Endothelial cell (in vitro differentiated cells): ENCODE data around the gene ZFYVE19. TPM values are rescaled to one million over a fixed set of nuclear protein-coding genes. Genes with fewer than 3 reads are reported as not detected.

Source experiments
- DNase-seq: peaks from one replicate; pipeline ENCODE4 v3.0.0; 2021; ENCODE audit warnings: low spot score
- H3K27ac Mint-ChIP-seq: one replicate; pipeline ENCODE4 v1.8.0; 2021; ENCODE audit warnings: mixed read lengths, inconsistent platforms; ENCODE audit not compliant: unreplicated experiment
- H3K27me3 Mint-ChIP-seq: one replicate; pipeline ENCODE4 v1.8.0; 2021; ENCODE audit warnings: mild to moderate bottlenecking, moderate library complexity, mixed read lengths, inconsistent platforms; ENCODE audit not compliant: unreplicated experiment
- H3K36me3 Mint-ChIP-seq: one replicate; pipeline ENCODE4 v1.8.0; 2021; ENCODE audit warnings: mild to moderate bottlenecking, low read depth, mixed read lengths, inconsistent platforms; ENCODE audit not compliant: unreplicated experiment
- H3K4me1 Mint-ChIP-seq: one replicate; pipeline ENCODE4 v1.8.0; 2021; ENCODE audit warnings: mild to moderate bottlenecking, mixed read lengths, inconsistent platforms; ENCODE audit not compliant: unreplicated experiment
- H3K4me3 Mint-ChIP-seq: one replicate; pipeline ENCODE4 v1.8.0; 2021; ENCODE audit warnings: mild to moderate bottlenecking, mixed read lengths, inconsistent platforms; ENCODE audit not compliant: unreplicated experiment
- H3K9me3 Mint-ChIP-seq: one replicate; pipeline ENCODE4 v1.8.0; 2021; ENCODE audit warnings: mixed read lengths, inconsistent platforms; ENCODE audit not compliant: unreplicated experiment
- CTCF ChIP-seq: fragments of 200-600 bp; sonication (generic); IDR thresholded peaks from one replicate; pipeline ENCODE4 v1.5.0; 2021; ENCODE audit warnings: antibody characterized with exemption; ENCODE audit not compliant: unreplicated experiment
- total RNA-seq: library from RNA; stranded (reverse); fragmentation: NEBNext Ultra II Directional; extraction: Animal tissue kit (Norgen Biotek cat#: 25700); gene quantifications from one replicate; pipeline ENCODE4 v1.2.1, GENCODE V29; 2021; ENCODE audit not compliant: unreplicated experiment

Gene ZFYVE19
- total RNA-seq, 1 donor from 2014 or later = 31.5 TPM

- peaks cover 3% of the 10 kb centered on the region for H3K27me3 Mint-ChIP-seq
- no peak overlapping the region for H3K27ac Mint-ChIP-seq
- peaks cover 15% of the 10 kb centered on the region for H3K36me3 Mint-ChIP-seq
- DNase-seq = no peak
- H3K4me3 Mint-ChIP-seq = no peak overlapping the region
- no peak for TF ChIP-seq CTCF
- H3K9me3 Mint-ChIP-seq = no peaks in the 10 kb centered on the region
- H3K4me1 Mint-ChIP-seq = peaks cover 20% of the 10 kb centered on the region
Observed at GRCh38 chr15:40793216-40793989, 13.5 kb upstream of the ZFYVE19 start.

DNA sequence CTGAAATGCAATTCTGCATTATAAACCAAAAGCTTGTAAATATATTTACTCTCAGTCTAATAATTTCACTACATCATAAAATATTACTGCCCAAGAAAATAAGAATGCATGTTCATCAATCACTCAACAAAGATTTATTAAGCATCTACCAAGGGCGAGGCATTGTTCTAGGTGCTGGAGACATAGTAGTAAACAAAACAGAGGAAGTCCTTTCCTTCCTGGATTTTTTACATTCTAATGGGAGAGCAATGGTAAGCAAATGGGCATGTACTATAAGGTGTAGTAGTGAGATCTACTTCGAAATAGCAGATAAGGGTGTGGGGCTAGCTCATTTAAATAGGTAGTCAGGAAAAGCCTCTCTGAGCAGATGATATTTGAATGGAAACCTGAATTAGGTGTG is 10.8 kb upstream of the ZFYVE19 start:
- no peak for DNase-seq
- H3K27ac Mint-ChIP-seq = peak overlapping the region; percentile 96
- TF ChIP-seq CTCF = no peak

DNA sequence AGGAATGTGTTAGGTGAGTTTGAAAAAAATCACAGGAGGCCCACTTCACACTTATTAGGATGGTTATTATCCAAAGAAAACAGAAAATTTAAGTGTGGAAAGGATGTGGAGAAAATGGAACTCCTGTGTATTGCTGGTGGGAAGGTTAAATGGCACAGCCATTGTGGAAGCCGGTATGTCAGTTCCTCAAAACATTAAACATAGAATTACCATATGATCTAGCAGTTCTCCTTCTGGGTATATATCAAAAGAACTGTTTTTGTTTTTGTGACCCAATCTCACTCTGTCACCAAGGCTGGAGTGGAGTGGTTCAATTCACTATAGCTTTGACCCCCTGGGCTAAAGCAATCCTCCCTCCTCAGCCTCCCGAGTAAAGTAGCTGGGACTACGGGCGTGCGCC is 10.4 kb upstream of the ZFYVE19 start:
- Mint-ChIP-seq H3K4me3 (peak overlapping the region; percentile 11), H3K4me1 (peaks cover 20% of the 10 kb centered on the region), H3K9me3 (no peaks in the 10 kb centered on the region), H3K27ac (peak overlapping the region; percentile 96), H3K36me3 (peaks cover 19% of the 10 kb centered on the region), H3K27me3 (peaks cover 2% of the 10 kb centered on the region)
- TF ChIP-seq CTCF = no peak
- DNase-seq = no peak

More for the DNA sequence above, 10.8 kb upstream of the ZFYVE19 start:
- peaks cover 20% of the 10 kb centered on the region for H3K4me1 Mint-ChIP-seq
- no peaks in the 10 kb centered on the region for H3K9me3 Mint-ChIP-seq
- peak overlapping the region; percentile 11 for H3K4me3 Mint-ChIP-seq
- peaks cover 19% of the 10 kb centered on the region for H3K36me3 Mint-ChIP-seq
- peaks cover 2% of the 10 kb centered on the region for H3K27me3 Mint-ChIP-seq

DNA sequence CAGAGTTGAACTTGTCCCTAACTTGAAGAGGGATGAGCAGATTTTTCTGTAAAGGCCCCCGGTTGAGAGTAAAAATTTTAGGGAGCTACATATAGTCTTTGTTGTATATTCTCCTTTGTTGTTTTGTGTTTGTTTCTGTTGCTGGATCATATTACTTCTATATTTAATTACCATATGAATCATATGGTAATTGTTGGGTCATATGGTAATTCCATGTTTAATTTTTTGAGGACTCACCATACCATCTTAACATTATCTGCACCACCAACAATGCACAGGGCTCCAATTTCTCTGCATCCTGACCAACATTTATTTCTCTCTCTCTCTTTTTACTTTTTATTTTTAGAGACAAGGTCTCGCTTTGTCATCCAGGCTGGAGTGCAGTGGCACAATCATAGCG is 7.4 kb upstream of the ZFYVE19 start:
- H3K27me3 Mint-ChIP-seq = peaks cover 3% of the 10 kb centered on the region
- no peak overlapping the region for H3K4me3 Mint-ChIP-seq
- no peak for DNase-seq
- peaks cover 16% of the 10 kb centered on the region for H3K36me3 Mint-ChIP-seq
- peaks cover 20% of the 10 kb centered on the region for H3K4me1 Mint-ChIP-seq
- no peak for TF ChIP-seq CTCF
- H3K9me3 Mint-ChIP-seq = no peaks in the 10 kb centered on the region
- no peak overlapping the region for H3K27ac Mint-ChIP-seq

- Mint-ChIP-seq H3K4me1 (peaks cover 14% of the 10 kb centered on the region), H3K27me3 (peaks cover 8% of the 10 kb centered on the region), H3K9me3 (no peaks in the 10 kb centered on the region), H3K27ac (no peak overlapping the region), H3K36me3 (peaks cover 19% of the 10 kb centered on the region), H3K4me3 (no peak overlapping the region)
- no peak for DNase-seq
- TF ChIP-seq CTCF = no peak
Observed at GRCh38 chr15:40803076-40803475, 3.8 kb upstream of the ZFYVE19 start.
